ENCODE results near the gene SULT2A1.

GRCh38 chr19:47821460-47822020, 64.6 kb downstream of the SULT2A1 start, which contains the start of gene CRX:
- no peak for TF ChIP-seq SMC3 (IDR thresholded peaks at IDR 0.05; ENCODE audit: low read depth, low read length)
- no peak for TF ChIP-seq CTCF (conservative IDR thresholded peaks at IDR 0.05; ENCODE audit: low read depth, low read length)
- no peak for TF ChIP-seq USF2 (IDR thresholded peaks at IDR 0.05; ENCODE audit: low read depth, low read length)
- TF ChIP-seq MAFK (IDR thresholded peaks at IDR 0.05; ENCODE audit: low read depth, low read length), result no peak
- TF ChIP-seq POLR2A (IDR thresholded peaks at IDR 0.05; ENCODE audit: low read depth, low read length), result no peak
- no peak for TF ChIP-seq MAZ (IDR thresholded peaks at IDR 0.05; ENCODE audit: borderline replicate concordance, low read depth, low read length)
- no peak for TF ChIP-seq ELK1 (IDR thresholded peaks at IDR 0.05; ENCODE audit: borderline replicate concordance, low read depth, low read length)
- no peak for TF ChIP-seq BHLHE40 (IDR thresholded peaks at IDR 0.05; ENCODE audit: low read depth, low read length)

Data from IMR-90 (cell line).